SK-N-SH (cell line): ENCODE data around the gene NBL1. TPM values are rescaled to one million over a fixed set of nuclear protein-coding genes. Genes with fewer than 3 reads are reported as not detected.
A peak's percentile ranks its signal among the peaks of the same experiment; 100 is the strongest.

Experiments
- CTCF ChIA-PET: fragments of 300-600, 350-600 bp; formaldehyde crosslinking; extraction: SDS; loops from one replicate; lab custom pipeline; 2021; lab: Yijun Ruan, JAX
- POLR2A ChIA-PET: fragments of 350-600 bp; sonication (Branson Sonifier 250); formaldehyde crosslinking; extraction: SDS; loops from one replicate; lab custom pipeline; 2020; ENCODE audit warnings: antibody characterized with exemption, inconsistent platforms; lab: Yijun Ruan, JAX
- DNase-seq: peaks from one replicate; pipeline ENCODE4 v3.0.0; 2012
- H2AFZ ChIP-seq: fragments of 200-600 bp; sonication (generic); 2 replicates; pipeline ENCODE4 v1.8.1; 2016; ENCODE audit warnings: antibody characterized with exemption, mild to moderate bottlenecking, low read depth
- H3F3A ChIP-seq: fragments of 200-600 bp; sonication (generic); replicated peaks from 2 replicates; pipeline ENCODE3; 2016; ENCODE audit warnings: antibody characterized with exemption, mild to moderate bottlenecking; ENCODE audit not compliant: insufficient read depth
- H3K27ac ChIP-seq, 2 experiments: fragments of 200-500 bp in 1 of 2; fragments of 200-600 bp in 1 of 2; sonication (Bioruptor generic) in 1 of 2; sonication (generic), shearing (Covaris generic) in 1 of 2; 2 replicates each; pipeline versions ENCODE4 v1.5.1 to v1.6.1; 2014 to 2016; ENCODE audit warnings: low read depth in 2 of 2, inconsistent platforms in 1 of 2, low read length in 1 of 2, mild to moderate bottlenecking in 1 of 2, mixed read lengths in 1 of 2
- H3K27me3 ChIP-seq: fragments of 200-600 bp; sonication (generic), shearing (Covaris generic); 2 replicates; pipeline ENCODE4 v1.6.1; 2016; ENCODE audit warnings: mixed run types; ENCODE audit not compliant: insufficient read depth
- H3K36me3 ChIP-seq, 2 experiments: fragments of 200-500 bp in 1 of 2; fragments of 200-600 bp in 1 of 2; sonication (Bioruptor generic) in 1 of 2; sonication (generic) in 1 of 2; replicated peaks in 1 of 2; 2 replicates each; pipeline versions ENCODE3 to v1.5.1; 2014 to 2016; ENCODE audit warnings: low read length in 1 of 2, mild to moderate bottlenecking in 1 of 2; ENCODE audit not compliant: insufficient read depth in 2 of 2, control insufficient read depth in 1 of 2
- H3K4me1 ChIP-seq, 2 experiments: fragments of 200-500 bp in 1 of 2; fragments of 200-600 bp in 1 of 2; sonication (Bioruptor generic) in 1 of 2; sonication (generic), shearing (Covaris generic) in 1 of 2; 2 replicates each; pipeline versions ENCODE4 v1.5.1 to v1.6.1; 2014 to 2016; ENCODE audit warnings: low read depth in 1 of 2, low read length in 1 of 2, mixed run types in 1 of 2; ENCODE audit not compliant: insufficient read depth in 2 of 2, control insufficient read depth in 1 of 2
- H3K4me2 ChIP-seq: fragments of 200-600 bp; sonication (generic), shearing (Covaris generic); 2 replicates; pipeline ENCODE4 v1.6.1; 2017; ENCODE audit warnings: mixed run types
- H3K4me3 ChIP-seq, 2 experiments: fragments of 200-500 bp in 1 of 2; fragments of 200-600 bp in 1 of 2; sonication (Bioruptor generic) in 1 of 2; sonication (generic), shearing (Covaris generic) in 1 of 2; 2 replicates each; pipeline versions ENCODE4 v1.5.1 to v1.8.1; 2014 to 2016; ENCODE audit warnings: low read depth in 2 of 2, inconsistent platforms in 1 of 2, low read length in 1 of 2, mild to moderate bottlenecking in 1 of 2, mixed read lengths in 1 of 2, moderate library complexity in 1 of 2
- H3K79me2 ChIP-seq: fragments of 200-600 bp; sonication (generic); 2 replicates; pipeline ENCODE4 v1.8.1; 2017; ENCODE audit warnings: mild to moderate bottlenecking; ENCODE audit not compliant: insufficient read depth
- H3K9ac ChIP-seq: fragments of 200-600 bp; sonication (generic); 2 replicates; pipeline ENCODE4 v1.6.1; 2017; ENCODE audit warnings: mixed run types
- H3K9me2 ChIP-seq: fragments of 200-600 bp; sonication (generic); 2 replicates; pipeline ENCODE4 v1.6.1; 2017; ENCODE audit warnings: mixed run types
- H3K9me3 ChIP-seq: fragments of 200-600 bp; sonication (generic); 2 replicates; pipeline ENCODE4 v1.6.1; 2017; ENCODE audit warnings: mixed run types, mild to moderate bottlenecking, moderate library complexity
- H4K20me1 ChIP-seq: fragments of 200-600 bp; sonication (generic); 2 replicates; pipeline ENCODE4 v1.6.1; 2017; ENCODE audit warnings: mild to moderate bottlenecking, mixed run types; ENCODE audit not compliant: insufficient read depth
- CHD2 ChIP-seq: fragments of 150-350 bp; IDR thresholded peaks from 2 replicates; pipeline ENCODE4 v1.6.1; 2018; ENCODE audit warnings: low read length; ENCODE audit not compliant: partially characterized antibody
- EP300 ChIP-seq, 2 experiments: IDR thresholded peaks; 2 replicates each; pipeline versions ENCODE4 v1.4.0 to v1.6.1; 2012; ENCODE audit warnings: borderline replicate concordance in 1 of 2, low read depth in 1 of 2, low read length in 1 of 2
- FOSL2 ChIP-seq: IDR thresholded peaks from 2 replicates; pipeline ENCODE4 v1.4.0; 2012; ENCODE audit warnings: low read depth, mild to moderate bottlenecking, moderate library complexity, borderline replicate concordance
- FOXJ3 ChIP-seq: sonication (generic); formaldehyde crosslinking; IDR thresholded peaks from 2 replicates; pipeline ENCODE4 v1.5.1; 2020; ENCODE audit warnings: mild to moderate bottlenecking, missing genetic modification reagents
- FOXM1 ChIP-seq: IDR thresholded peaks from 2 replicates; pipeline ENCODE4 v1.4.0; 2012; ENCODE audit warnings: low read depth, mild to moderate bottlenecking
- GABPA ChIP-seq: IDR thresholded peaks from 2 replicates; pipeline ENCODE4 v1.4.0; 2012; ENCODE audit warnings: low read depth, mild to moderate bottlenecking
- MEF2A ChIP-seq: IDR thresholded peaks from 2 replicates; pipeline ENCODE4 v1.4.0; 2012; ENCODE audit warnings: low read depth, borderline replicate concordance
- MXI1 ChIP-seq: IDR thresholded peaks from 2 replicates; pipeline ENCODE4 v1.6.1; 2012; ENCODE audit warnings: mild to moderate bottlenecking, low read depth, low read length, improper control_type of control experiment
- POLR2AphosphoS5 ChIP-seq: IDR thresholded peaks from 2 replicates; pipeline ENCODE4 v1.6.1; 2012; ENCODE audit warnings: low read depth, low read length
- RAD21 ChIP-seq: IDR thresholded peaks from 2 replicates; pipeline ENCODE4 v1.6.1; 2012; ENCODE audit warnings: mild to moderate bottlenecking, low read length
- RCOR1 ChIP-seq: fragments of 150-350 bp; IDR thresholded peaks from 2 replicates; pipeline ENCODE4 v1.6.1; 2017; ENCODE audit warnings: antibody characterized with exemption, low read length
- RFX5 ChIP-seq: IDR thresholded peaks from 2 replicates; pipeline ENCODE4 v1.6.1; 2012; ENCODE audit warnings: mild to moderate bottlenecking, improper control_type of control experiment, low read length
- RXRA ChIP-seq: IDR thresholded peaks from 2 replicates; pipeline ENCODE4 v1.4.0; 2012; ENCODE audit warnings: low read depth, mild to moderate bottlenecking, borderline replicate concordance
- SMC3 ChIP-seq: IDR thresholded peaks from 2 replicates; pipeline ENCODE4 v1.6.1; 2012; ENCODE audit warnings: low read depth, low read length, improper control_type of control experiment
- TCF12 ChIP-seq: IDR thresholded peaks from 2 replicates; pipeline ENCODE4 v1.4.0; 2012
- TEAD4 ChIP-seq: IDR thresholded peaks from 2 replicates; pipeline ENCODE4 v1.4.0; 2012; ENCODE audit warnings: mild to moderate bottlenecking, borderline replicate concordance; ENCODE audit not compliant: insufficient read depth
- YY1 ChIP-seq: IDR thresholded peaks from 2 replicates; pipeline ENCODE4 v1.4.0; 2012; ENCODE audit warnings: low read depth, mild to moderate bottlenecking
- WGBS: methylation state at CpG from one replicate; pipeline ENCODE4 v1.1.6; 2017; ENCODE audit warnings: low lambda C conversion rate; 5-methylcytosine and 5-hydroxymethylcytosine counted together
- polyA plus RNA-seq, 3 experiments: library from polyadenylated mRNA; depleted of rRNA; stranded (reverse); fragments of >200 nt; gene quantifications; 2 replicates each; pipeline ENCODE4 v1.2.3, GENCODE V29; 2012
- TF ChIP-seq, protein P1 (sequence below): IDR thresholded peaks from 2 replicates; pipeline ENCODE4; 2012
- TF ChIP-seq, protein P2 (sequence below): IDR thresholded peaks from 2 replicates; pipeline ENCODE4 v1.6.1; 2012; ENCODE audit warnings: mild to moderate bottlenecking, low read depth, low read length, moderate library complexity
- TF ChIP-seq, protein P3 (sequence below): fragments of 200-600 bp; sonication (generic); IDR thresholded peaks from 2 replicates; pipeline ENCODE4 v1.6.1; 2017; ENCODE audit warnings: antibody characterized with exemption, mild to moderate bottlenecking, moderate library complexity
- TF ChIP-seq, protein P4 (sequence below): fragments of 150-350 bp; IDR thresholded peaks from 2 replicates; pipeline ENCODE4 v1.6.1; 2016; ENCODE audit warnings: mild to moderate bottlenecking, low read depth, low read length
- TF ChIP-seq, protein P5 (sequence below): IDR thresholded peaks from 2 replicates; pipeline ENCODE4 v1.4.0; 2012; ENCODE audit warnings: low read depth

The NBL1 gene
- polyA plus RNA-seq, 1 of the 3 experiments (the other 2 are of a cell fraction), result 36.1 TPM

DNA sequence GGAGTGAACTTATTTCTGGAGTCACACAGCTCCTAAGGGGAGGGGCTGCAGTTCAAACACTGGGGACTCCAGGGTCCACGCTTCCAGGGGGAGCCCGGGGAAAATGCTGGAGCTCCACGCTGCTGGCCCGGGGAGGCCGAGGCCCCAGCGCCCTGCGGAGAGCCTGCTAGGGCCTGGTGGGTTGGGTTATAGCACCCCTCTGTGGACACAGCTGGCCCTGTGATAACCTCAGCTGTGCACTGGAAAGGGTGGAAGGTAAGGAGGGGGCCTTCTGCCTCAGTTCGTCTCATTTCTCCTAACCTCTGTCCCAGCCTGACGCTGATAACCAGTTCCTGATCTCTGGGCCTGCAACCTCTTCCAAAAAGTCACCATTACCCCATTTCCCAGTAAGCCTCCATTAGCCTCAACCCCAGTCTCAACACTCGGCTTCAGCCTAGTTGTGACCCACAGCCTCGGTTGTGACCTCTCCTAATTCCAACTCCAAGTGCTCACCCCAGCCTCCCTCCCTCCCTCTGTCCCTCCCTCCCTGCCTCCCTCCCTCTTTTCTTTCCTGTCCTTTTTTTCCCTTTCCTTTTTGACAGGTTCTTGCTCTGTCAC is 7.1 kb downstream of the NBL1 start (continued):
- TF ChIP-seq, protein P1, sequence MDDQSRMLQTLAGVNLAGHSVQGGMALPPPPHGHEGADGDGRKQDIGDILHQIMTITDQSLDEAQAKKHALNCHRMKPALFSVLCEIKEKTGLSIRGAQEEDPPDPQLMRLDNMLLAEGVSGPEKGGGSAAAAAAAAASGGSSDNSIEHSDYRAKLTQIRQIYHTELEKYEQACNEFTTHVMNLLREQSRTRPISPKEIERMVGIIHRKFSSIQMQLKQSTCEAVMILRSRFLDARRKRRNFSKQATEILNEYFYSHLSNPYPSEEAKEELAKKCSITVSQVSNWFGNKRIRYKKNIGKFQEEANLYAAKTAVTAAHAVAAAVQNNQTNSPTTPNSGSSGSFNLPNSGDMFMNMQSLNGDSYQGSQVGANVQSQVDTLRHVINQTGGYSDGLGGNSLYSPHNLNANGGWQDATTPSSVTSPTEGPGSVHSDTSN, result no peak
- no peak for TF ChIP-seq EP300 (IDR thresholded peaks at IDR 0.05; ENCODE audit: borderline replicate concordance in 1 of 2, low read depth in 1 of 2, low read length in 1 of 2)
- no peak for TF ChIP-seq FOSL2
- no peak for TF ChIP-seq RCOR1
- no peak for TF ChIP-seq FOXM1
- TF ChIP-seq FOXJ3 (CRISPR knock-in tag), result no peak
- no peak for TF ChIP-seq CHD2
- TF ChIP-seq, protein P2, sequence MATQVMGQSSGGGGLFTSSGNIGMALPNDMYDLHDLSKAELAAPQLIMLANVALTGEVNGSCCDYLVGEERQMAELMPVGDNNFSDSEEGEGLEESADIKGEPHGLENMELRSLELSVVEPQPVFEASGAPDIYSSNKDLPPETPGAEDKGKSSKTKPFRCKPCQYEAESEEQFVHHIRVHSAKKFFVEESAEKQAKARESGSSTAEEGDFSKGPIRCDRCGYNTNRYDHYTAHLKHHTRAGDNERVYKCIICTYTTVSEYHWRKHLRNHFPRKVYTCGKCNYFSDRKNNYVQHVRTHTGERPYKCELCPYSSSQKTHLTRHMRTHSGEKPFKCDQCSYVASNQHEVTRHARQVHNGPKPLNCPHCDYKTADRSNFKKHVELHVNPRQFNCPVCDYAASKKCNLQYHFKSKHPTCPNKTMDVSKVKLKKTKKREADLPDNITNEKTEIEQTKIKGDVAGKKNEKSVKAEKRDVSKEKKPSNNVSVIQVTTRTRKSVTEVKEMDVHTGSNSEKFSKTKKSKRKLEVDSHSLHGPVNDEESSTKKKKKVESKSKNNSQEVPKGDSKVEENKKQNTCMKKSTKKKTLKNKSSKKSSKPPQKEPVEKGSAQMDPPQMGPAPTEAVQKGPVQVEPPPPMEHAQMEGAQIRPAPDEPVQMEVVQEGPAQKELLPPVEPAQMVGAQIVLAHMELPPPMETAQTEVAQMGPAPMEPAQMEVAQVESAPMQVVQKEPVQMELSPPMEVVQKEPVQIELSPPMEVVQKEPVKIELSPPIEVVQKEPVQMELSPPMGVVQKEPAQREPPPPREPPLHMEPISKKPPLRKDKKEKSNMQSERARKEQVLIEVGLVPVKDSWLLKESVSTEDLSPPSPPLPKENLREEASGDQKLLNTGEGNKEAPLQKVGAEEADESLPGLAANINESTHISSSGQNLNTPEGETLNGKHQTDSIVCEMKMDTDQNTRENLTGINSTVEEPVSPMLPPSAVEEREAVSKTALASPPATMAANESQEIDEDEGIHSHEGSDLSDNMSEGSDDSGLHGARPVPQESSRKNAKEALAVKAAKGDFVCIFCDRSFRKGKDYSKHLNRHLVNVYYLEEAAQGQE, result no peak
- peak; percentile 83 for TF ChIP-seq SMC3
- TF ChIP-seq GABPA, result no peak
- peak; percentile 92 for TF ChIP-seq RAD21
- no peak for TF ChIP-seq TEAD4
- TF ChIP-seq RXRA, result no peak
- TF ChIP-seq, protein P3, sequence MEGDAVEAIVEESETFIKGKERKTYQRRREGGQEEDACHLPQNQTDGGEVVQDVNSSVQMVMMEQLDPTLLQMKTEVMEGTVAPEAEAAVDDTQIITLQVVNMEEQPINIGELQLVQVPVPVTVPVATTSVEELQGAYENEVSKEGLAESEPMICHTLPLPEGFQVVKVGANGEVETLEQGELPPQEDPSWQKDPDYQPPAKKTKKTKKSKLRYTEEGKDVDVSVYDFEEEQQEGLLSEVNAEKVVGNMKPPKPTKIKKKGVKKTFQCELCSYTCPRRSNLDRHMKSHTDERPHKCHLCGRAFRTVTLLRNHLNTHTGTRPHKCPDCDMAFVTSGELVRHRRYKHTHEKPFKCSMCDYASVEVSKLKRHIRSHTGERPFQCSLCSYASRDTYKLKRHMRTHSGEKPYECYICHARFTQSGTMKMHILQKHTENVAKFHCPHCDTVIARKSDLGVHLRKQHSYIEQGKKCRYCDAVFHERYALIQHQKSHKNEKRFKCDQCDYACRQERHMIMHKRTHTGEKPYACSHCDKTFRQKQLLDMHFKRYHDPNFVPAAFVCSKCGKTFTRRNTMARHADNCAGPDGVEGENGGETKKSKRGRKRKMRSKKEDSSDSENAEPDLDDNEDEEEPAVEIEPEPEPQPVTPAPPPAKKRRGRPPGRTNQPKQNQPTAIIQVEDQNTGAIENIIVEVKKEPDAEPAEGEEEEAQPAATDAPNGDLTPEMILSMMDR, result peak; percentile 69

DNA sequence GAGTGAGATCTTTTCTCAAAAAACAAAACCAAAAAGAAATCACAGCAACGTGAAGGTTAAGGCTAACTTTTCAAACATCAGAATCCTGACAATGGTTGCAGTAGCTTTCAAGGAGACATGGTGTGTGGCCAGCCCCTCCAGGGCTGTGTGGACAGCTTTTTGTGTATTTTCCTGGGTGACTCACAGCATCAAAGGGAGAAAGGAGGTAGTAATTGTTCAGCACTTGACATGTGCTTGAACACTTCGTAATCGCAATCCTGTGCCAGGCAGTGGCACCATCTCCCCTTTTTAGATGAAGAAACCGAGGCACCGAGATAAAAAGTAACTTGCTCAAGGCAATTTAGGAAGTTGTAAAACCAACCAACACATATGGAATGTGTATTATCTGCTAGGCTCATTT is 10.3 kb downstream of the NBL1 start:
- ChIA-PET CTCF (interaction anchor here (0.6 to 33.1 kb wide), 62 partner anchors 9 to 539 kb away, joined by 3 to 553 read pairs (median 4); partner anchors contain the start of genes AKR7A2, HTR6, NBL1 and SLC66A1), POLR2A (no interaction called here)
- Histone ChIP-seq H3K9me2 (no peaks in the 10 kb centered on the region), H4K20me1 (peaks cover 14% of the 10 kb centered on the region; the same call in 1 of the 2 replicates), H3K4me1 (peaks cover 0 to 26% of the 10 kb centered on the region in 2 experiments; a peak in 1 of 4 replicates), H2AFZ (no peak overlapping the region), H3K4me2 (no peak overlapping the region), H3K9ac (no peak overlapping the region), H3K27ac (no peak overlapping the region), H3K79me2 (no peaks in the 10 kb centered on the region; the same call in 1 of the 2 replicates), H3F3A (no peaks in the 10 kb centered on the region), H3K27me3 (no peaks in the 10 kb centered on the region), H3K9me3 (no peaks in the 10 kb centered on the region), H3K36me3 (no peaks in the 10 kb centered on the region)
- WGBS, result 98% methylated on average over 5 of the region's 5 CpGs
- DNase-seq, result no peak
- TF ChIP-seq TEAD4, result no peak
- TF ChIP-seq YY1, result no peak
- TF ChIP-seq TCF12, result no peak
- no peak for TF ChIP-seq RCOR1
- no peak for TF ChIP-seq RFX5
- TF ChIP-seq, protein P4, sequence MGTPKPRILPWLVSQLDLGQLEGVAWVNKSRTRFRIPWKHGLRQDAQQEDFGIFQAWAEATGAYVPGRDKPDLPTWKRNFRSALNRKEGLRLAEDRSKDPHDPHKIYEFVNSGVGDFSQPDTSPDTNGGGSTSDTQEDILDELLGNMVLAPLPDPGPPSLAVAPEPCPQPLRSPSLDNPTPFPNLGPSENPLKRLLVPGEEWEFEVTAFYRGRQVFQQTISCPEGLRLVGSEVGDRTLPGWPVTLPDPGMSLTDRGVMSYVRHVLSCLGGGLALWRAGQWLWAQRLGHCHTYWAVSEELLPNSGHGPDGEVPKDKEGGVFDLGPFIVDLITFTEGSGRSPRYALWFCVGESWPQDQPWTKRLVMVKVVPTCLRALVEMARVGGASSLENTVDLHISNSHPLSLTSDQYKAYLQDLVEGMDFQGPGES, result no peak
- TF ChIP-seq MXI1, result no peak
- TF ChIP-seq, protein P5, sequence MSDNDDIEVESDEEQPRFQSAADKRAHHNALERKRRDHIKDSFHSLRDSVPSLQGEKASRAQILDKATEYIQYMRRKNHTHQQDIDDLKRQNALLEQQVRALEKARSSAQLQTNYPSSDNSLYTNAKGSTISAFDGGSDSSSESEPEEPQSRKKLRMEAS, result no peak
- no peak for TF ChIP-seq MEF2A
- TF ChIP-seq RXRA, result no peak
- no peak for TF ChIP-seq POLR2AphosphoS5
- TF ChIP-seq, all 33 proteins: peak for 0
- H3K4me3 ChIP-seq, result no peak overlapping the region
